PC-9 (cell line): ENCODE results near the gene ZCCHC2. TPM values are rescaled to one million over a fixed set of nuclear protein-coding genes. Genes with fewer than 3 reads are reported as not detected.
A peak's percentile ranks its signal among the peaks of the same experiment; 100 is the strongest.

Experiments
- BruUV-seq: library from RNA; stranded (reverse); fragments of 400-500 nt; replicated peaks from 2 replicates; lab custom pipeline; 2021; lab: Mats Ljungman, UMichigan
- CTCF ChIA-PET: fragments of 300-600 bp; sonication (Branson Sonifier 250); formaldehyde crosslinking; loops from one replicate; lab custom pipeline; 2022; ENCODE audit warnings: antibody characterized with exemption; lab: Charles Lee
- POLR2A ChIA-PET: fragments of 300-600 bp; sonication (Branson Sonifier 250); formaldehyde crosslinking; loops from one replicate; lab custom pipeline; 2022; ENCODE audit warnings: antibody characterized with exemption; ENCODE audit not compliant: unreplicated experiment; lab: Charles Lee
- DNase-seq, 2 experiments: peaks; one replicate each; pipeline versions ENCODE4 v3.0.0 to v3.0.0-alpha.2; 2015 to 2022; ENCODE audit warnings: mixed read lengths in 1 of 2
- H2AFZ ChIP-seq: fragments of 200-600 bp; sonication (generic); 2 replicates; pipeline ENCODE4 v1.8.1; 2017; ENCODE audit warnings: antibody characterized with exemption
- H3F3A ChIP-seq: fragments of 200-600 bp; sonication (generic); 2 replicates; pipeline ENCODE4 v1.8.1; 2017; ENCODE audit warnings: antibody characterized with exemption, mild to moderate bottlenecking, low read depth; ENCODE audit not compliant: insufficient read depth
- H3K27ac ChIP-seq: fragments of 200-600 bp; sonication (generic); 2 replicates; pipeline ENCODE4 v1.6.1; 2016; ENCODE audit warnings: mixed run types
- H3K27me3 ChIP-seq: fragments of 200-600 bp; sonication (generic); 2 replicates; pipeline ENCODE4 v1.6.1; 2016; ENCODE audit warnings: low read depth, mixed run types; ENCODE audit not compliant: insufficient read depth
- H3K36me3 ChIP-seq: fragments of 200-600 bp; sonication (generic); 2 replicates; pipeline ENCODE4 v1.6.1; 2016; ENCODE audit warnings: low read depth, mixed run types
- H3K4me1 ChIP-seq: fragments of 200-600 bp; sonication (generic); replicated peaks from 2 replicates; pipeline ENCODE4 v1.6.1; 2016; ENCODE audit warnings: mixed run types; ENCODE audit not compliant: insufficient read depth
- H3K4me2 ChIP-seq: fragments of 200-600 bp; sonication (generic); 2 replicates; pipeline ENCODE4 v1.6.1; 2017; ENCODE audit warnings: mixed run types
- H3K4me3 ChIP-seq: fragments of 200-600 bp; sonication (generic); 2 replicates; pipeline ENCODE4 v1.6.1; 2016; ENCODE audit warnings: mixed run types
- H3K79me2 ChIP-seq: fragments of 200-600 bp; sonication (generic); 2 replicates; pipeline ENCODE4 v1.6.1; 2017; ENCODE audit warnings: low read depth, mixed run types
- H3K9me2 ChIP-seq: fragments of 200-600 bp; sonication (generic); 2 replicates; pipeline ENCODE4 v1.8.1; 2017; ENCODE audit warnings: mild to moderate bottlenecking; ENCODE audit not compliant: insufficient read depth
- H3K9me3 ChIP-seq: fragments of 200-600 bp; sonication (generic); 2 replicates; pipeline ENCODE4 v1.8.1; 2016; ENCODE audit warnings: low read depth; ENCODE audit not compliant: insufficient read depth
- H4K20me1 ChIP-seq: fragments of 200-600 bp; sonication (generic); 2 replicates; pipeline ENCODE4 v1.8.1; 2017; ENCODE audit not compliant: insufficient read depth
- EZH2 ChIP-seq: fragments of 200-600 bp; sonication (generic); IDR thresholded peaks from 2 replicates; pipeline ENCODE4 v1.8.0; 2017; ENCODE audit warnings: antibody characterized with exemption, low read depth
- intact Hi-C: fragments of 100-400 bp; cut with micrococcal nuclease; formaldehyde crosslinking; loops from one replicate; pipeline ENCODE4 v1.10.0; 2022; ENCODE audit not compliant: unreplicated experiment
- total RNA-seq: library from RNA; stranded (reverse); gene quantifications from 2 replicates; pipeline ENCODE4 v1.2.3, GENCODE V29; 2021
- TF ChIP-seq, protein P1 (sequence below): fragments of 200-600 bp; sonication (generic); conservative IDR thresholded peaks from 2 replicates; pipeline ENCODE4 v1.6.1; 2017; ENCODE audit warnings: mixed run types, antibody characterized with exemption, mild to moderate bottlenecking, moderate library complexity

The ZCCHC2 gene
- total RNA-seq, 1 experiment from 2014 or later = 18.1 TPM

GRCh38 chr18:62537946-62538345 is 15.1 kb downstream of the ZCCHC2 start:
- no peaks in the 10 kb centered on the region for H3K27me3 ChIP-seq
- H3K4me2 ChIP-seq = peak overlapping the region; percentile 24
- H3K9me3 ChIP-seq = no peaks in the 10 kb centered on the region
- H3K4me3 ChIP-seq = no peak overlapping the region
- H3K4me1 ChIP-seq = peaks cover 19% of the 10 kb centered on the region
- H3K9me2 ChIP-seq = no peaks in the 10 kb centered on the region
- peaks cover 46% of the 10 kb centered on the region for H3K79me2 ChIP-seq
- POLR2A ChIA-PET = interaction anchor here (0.6 kb wide), 1 partner anchor 1456 kb away, joined by 3 read pairs; no protein-coding TSS in a partner anchor
- TF ChIP-seq, protein P1, sequence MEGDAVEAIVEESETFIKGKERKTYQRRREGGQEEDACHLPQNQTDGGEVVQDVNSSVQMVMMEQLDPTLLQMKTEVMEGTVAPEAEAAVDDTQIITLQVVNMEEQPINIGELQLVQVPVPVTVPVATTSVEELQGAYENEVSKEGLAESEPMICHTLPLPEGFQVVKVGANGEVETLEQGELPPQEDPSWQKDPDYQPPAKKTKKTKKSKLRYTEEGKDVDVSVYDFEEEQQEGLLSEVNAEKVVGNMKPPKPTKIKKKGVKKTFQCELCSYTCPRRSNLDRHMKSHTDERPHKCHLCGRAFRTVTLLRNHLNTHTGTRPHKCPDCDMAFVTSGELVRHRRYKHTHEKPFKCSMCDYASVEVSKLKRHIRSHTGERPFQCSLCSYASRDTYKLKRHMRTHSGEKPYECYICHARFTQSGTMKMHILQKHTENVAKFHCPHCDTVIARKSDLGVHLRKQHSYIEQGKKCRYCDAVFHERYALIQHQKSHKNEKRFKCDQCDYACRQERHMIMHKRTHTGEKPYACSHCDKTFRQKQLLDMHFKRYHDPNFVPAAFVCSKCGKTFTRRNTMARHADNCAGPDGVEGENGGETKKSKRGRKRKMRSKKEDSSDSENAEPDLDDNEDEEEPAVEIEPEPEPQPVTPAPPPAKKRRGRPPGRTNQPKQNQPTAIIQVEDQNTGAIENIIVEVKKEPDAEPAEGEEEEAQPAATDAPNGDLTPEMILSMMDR = no peak; the same call in 1 of the 2 replicates
- no peak for TF ChIP-seq EZH2
- H2AFZ ChIP-seq = no peak overlapping the region
- H3F3A ChIP-seq = peaks cover 16% of the 10 kb centered on the region
- H3K27ac ChIP-seq = peak overlapping the region; percentile 66
- H4K20me1 ChIP-seq = no peaks in the 10 kb centered on the region
- DNase-seq = peak; percentile 35 to 82
- H3K36me3 ChIP-seq = 0 out of 2 replicates have a peak, but pooled peaks cover 5% of the 10 kb centered on the region
- intact Hi-C loops = no loop called here
- CTCF ChIA-PET = no interaction called here
- no TSS peak for BruUV-seq

DNA sequence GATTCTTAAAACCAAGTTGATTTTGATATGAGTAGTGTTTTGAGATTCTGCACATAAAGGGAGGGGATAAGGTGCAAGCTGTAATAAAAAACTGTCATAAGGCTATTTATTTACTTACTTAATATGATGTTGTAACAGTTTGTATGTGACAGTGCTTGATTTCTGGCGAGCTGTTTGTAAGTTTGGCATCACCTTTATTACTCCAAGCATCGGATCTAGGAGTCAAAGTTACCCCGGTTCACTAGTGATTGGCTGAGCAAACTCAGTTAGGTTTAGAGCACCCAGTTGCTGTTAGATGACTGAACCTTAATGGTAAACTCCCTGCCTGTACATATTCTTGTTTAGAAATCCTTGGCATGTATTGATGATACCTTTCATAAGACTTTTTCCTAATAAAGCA is 16.1 kb downstream of the ZCCHC2 start:
- intact Hi-C loops = no loop called here
- Histone ChIP-seq H3K9me3 (no peaks in the 10 kb centered on the region), H3K9me2 (no peaks in the 10 kb centered on the region), H3K4me3 (no peak overlapping the region), H2AFZ (no peak overlapping the region), H3K79me2 (peaks cover 37% of the 10 kb centered on the region), H3K36me3 (0 out of 2 replicates have a peak, but pooled peaks cover 5% of the 10 kb centered on the region), H3K4me2 (no peak overlapping the region), H4K20me1 (no peaks in the 10 kb centered on the region), H3K27me3 (no peaks in the 10 kb centered on the region), H3F3A (peaks cover 16% of the 10 kb centered on the region), H3K4me1 (peaks cover 19% of the 10 kb centered on the region), H3K27ac (no peak overlapping the region)
- TF ChIP-seq, protein P1 = no peak
- TF ChIP-seq EZH2 = no peak
- DNase-seq = no peak
- BruUV-seq = no TSS peak
- ChIA-PET POLR2A (no interaction called here), CTCF (no interaction called here)

DNA sequence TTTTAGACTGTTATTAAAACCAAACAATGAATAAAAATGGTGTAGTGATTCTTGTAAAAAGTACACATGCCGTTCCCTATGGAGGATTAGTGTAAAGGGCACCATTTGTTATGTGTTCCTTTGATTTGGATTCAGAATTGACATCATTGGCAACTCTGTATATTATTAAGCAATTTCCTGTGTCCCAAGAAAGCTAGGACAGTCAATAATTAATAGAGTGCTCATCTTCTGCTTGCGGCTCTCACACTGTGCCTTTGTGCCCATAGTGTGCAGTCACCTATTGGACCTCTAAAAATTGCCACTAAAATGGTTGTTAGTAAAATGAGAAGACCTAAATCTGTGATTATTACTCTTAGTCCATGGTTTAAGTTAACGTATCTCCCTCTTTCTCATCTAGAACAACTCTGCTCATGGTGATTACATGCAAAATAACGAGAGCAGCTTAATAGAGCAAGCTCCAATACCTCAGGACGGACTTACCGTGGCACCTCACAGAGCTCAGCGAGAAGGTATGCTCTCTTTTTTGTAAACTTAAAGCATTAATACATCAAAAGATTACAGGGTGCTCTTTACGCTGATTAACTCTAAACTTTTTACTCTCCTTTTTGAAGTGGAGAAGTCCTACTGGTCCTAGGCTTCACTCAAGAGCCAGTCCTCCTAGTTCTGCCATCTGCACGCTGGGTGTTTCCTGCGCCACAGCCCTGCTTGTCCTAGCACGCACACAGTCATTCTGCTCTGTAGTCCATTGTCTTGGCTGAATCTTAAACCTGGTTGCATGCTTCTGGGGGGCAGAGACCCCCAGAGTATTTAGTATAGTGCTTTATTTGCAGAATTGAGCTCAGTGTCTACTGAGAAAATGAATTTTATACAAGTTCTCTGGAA is 16.7 kb downstream of the ZCCHC2 start:
- peaks cover 30% of the 10 kb centered on the region for H3K79me2 ChIP-seq
- H3K27me3 ChIP-seq = no peaks in the 10 kb centered on the region
- no peak for DNase-seq
- H4K20me1 ChIP-seq = no peaks in the 10 kb centered on the region
- POLR2A ChIA-PET = no interaction called here
- BruUV-seq = no TSS peak
- no peak overlapping the region for H3K4me3 ChIP-seq
- H3F3A ChIP-seq = peaks cover 16% of the 10 kb centered on the region
- H2AFZ ChIP-seq = no peak overlapping the region
- TF ChIP-seq EZH2 = no peak
- TF ChIP-seq, protein P1 = no peak
- H3K4me2 ChIP-seq = no peak overlapping the region
- H3K9me2 ChIP-seq = no peaks in the 10 kb centered on the region
- intact Hi-C loops = no loop called here
- peaks cover 19% of the 10 kb centered on the region for H3K4me1 ChIP-seq
- 0 out of 2 replicates have a peak, but pooled peaks cover 5% of the 10 kb centered on the region for H3K36me3 ChIP-seq
- CTCF ChIA-PET = no interaction called here
- H3K9me3 ChIP-seq = no peaks in the 10 kb centered on the region
- no peak overlapping the region for H3K27ac ChIP-seq
